ENCODE data around the gene DNMT3A.

Gene DNMT3A

GRCh38 chr2:25285265-25286024 is 56.3 kb downstream of the DNMT3A start:
- no peak overlapping the region for H3K23ac ChIP-seq (ENCODE audit: low read depth, low read length, poor library complexity)
- no peak overlapping the region for H2BK12ac ChIP-seq (ENCODE audit: low read length)
- H2AK5ac ChIP-seq (ENCODE audit: low read depth, low read length), result peak overlapping the region; percentile 6
- H3K14ac ChIP-seq (ENCODE audit: low read length), result no peak overlapping the region
- peak overlapping the region; percentile 75 for H2AFZ ChIP-seq (ENCODE audit: low read length)
- no peak overlapping the region for H3K4ac ChIP-seq (ENCODE audit: low read length)
- H3K9me3 ChIP-seq (replicated peaks in 1 of 2; ENCODE audit: control insufficient read depth in 2 of 2, insufficient read depth in 1 of 2, low read depth in 1 of 2, low read length in 2 of 2), result no peaks in the 10 kb centered on the region
- H3K27me3 ChIP-seq (ENCODE audit: control insufficient read depth in 3 of 3, insufficient read depth in 3 of 3, low read depth in 1 of 3, low read length in 3 of 3), result no peaks in the 10 kb centered on the region
- H3K79me1 ChIP-seq (ENCODE audit: low read depth, low read length), result peaks cover 3% of the 10 kb centered on the region
- no peak overlapping the region for H2BK5ac ChIP-seq (ENCODE audit: low read length)
- H2BK120ac ChIP-seq (ENCODE audit: low read depth, low read length), result no peak overlapping the region
- no peak overlapping the region for H3K4me3 ChIP-seq (ENCODE audit: low read length in 2 of 2)
- H3K4me2 ChIP-seq (ENCODE audit: insufficient read depth, low read length, poor library complexity, severe bottlenecking), result no peak overlapping the region
- peak overlapping the region; percentile 20 for H2BK15ac ChIP-seq (ENCODE audit: low read length)
- no peak overlapping the region for H3K27ac ChIP-seq (replicated peaks; ENCODE audit: low read length)
- no peak overlapping the region for H4K8ac ChIP-seq (ENCODE audit: low read depth, low read length)
- no CpG with 5 or more reads among the region's 11 CpGs for WGBS, 2 donors (ENCODE audit: extremely low coverage in 2 of 2, insufficient read length in 2 of 2, insufficient replicate concordance in 1 of 2)
- peaks cover 6 to 14% of the 10 kb centered on the region in 2 donors for H3K4me1 ChIP-seq (ENCODE audit: control insufficient read depth in 2 of 2, insufficient read depth in 1 of 2, low read depth in 1 of 2, low read length in 2 of 2)
- H3K9ac ChIP-seq (ENCODE audit: low read depth, low read length, poor library complexity), result no peak overlapping the region
- no peak overlapping the region for H4K91ac ChIP-seq (ENCODE audit: low read depth, low read length, poor library complexity)
- DNase-seq (ENCODE audit: low spot score), result no peak
- no peaks in the 10 kb centered on the region for H3K36me3 ChIP-seq (replicated peaks in 1 of 2; ENCODE audit: control insufficient read depth in 2 of 2, insufficient read depth in 2 of 2, low read length in 2 of 2)
- peak overlapping the region; percentile 9 for H3K18ac ChIP-seq (ENCODE audit: low read length)

DNA sequence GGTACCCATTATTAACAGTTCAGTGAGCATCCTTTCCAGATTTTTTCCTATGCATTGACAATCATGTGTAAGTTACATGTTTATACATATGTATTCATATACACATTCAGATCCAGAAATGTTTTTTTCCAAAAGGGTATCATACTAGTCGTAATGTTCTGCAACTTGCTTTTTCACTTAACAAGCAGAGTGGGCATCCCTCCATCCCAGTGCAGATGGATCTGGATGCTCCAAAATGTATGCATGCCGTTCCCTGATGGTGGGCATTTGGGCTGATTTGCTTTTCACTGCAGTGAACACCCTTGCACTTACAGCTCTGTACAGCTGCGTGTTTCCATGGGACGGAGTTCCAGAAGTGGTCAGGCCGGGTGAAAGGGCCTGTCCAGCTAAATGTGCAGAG is 57.0 kb downstream of the DNMT3A start:
- H3K9ac ChIP-seq (ENCODE audit: low read depth, low read length, poor library complexity), result no peak overlapping the region
- H3K4me3 ChIP-seq (ENCODE audit: low read length in 2 of 2), result no peak overlapping the region
- H3K4me1 ChIP-seq (ENCODE audit: control insufficient read depth in 2 of 2, insufficient read depth in 1 of 2, low read depth in 1 of 2, low read length in 2 of 2), result peaks cover 8 to 16% of the 10 kb centered on the region in 2 donors
- peak overlapping the region; percentile 20 for H2BK15ac ChIP-seq (ENCODE audit: low read length)
- H3K23ac ChIP-seq (ENCODE audit: low read depth, low read length, poor library complexity), result no peak overlapping the region
- no peak overlapping the region for H2BK5ac ChIP-seq (ENCODE audit: low read length)
- no peak for DNase-seq (ENCODE audit: low spot score)
- no peak overlapping the region for H3K27ac ChIP-seq (replicated peaks; ENCODE audit: low read length)
- H4K8ac ChIP-seq (ENCODE audit: low read depth, low read length), result no peak overlapping the region
- H3K9me3 ChIP-seq (replicated peaks in 1 of 2; ENCODE audit: control insufficient read depth in 2 of 2, insufficient read depth in 1 of 2, low read depth in 1 of 2, low read length in 2 of 2), result no peaks in the 10 kb centered on the region
- no CpG with 5 or more reads among the region's 5 CpGs for WGBS, 2 donors (ENCODE audit: extremely low coverage in 2 of 2, insufficient read length in 2 of 2, insufficient replicate concordance in 1 of 2)
- H2BK12ac ChIP-seq (ENCODE audit: low read length), result no peak overlapping the region
- no peak overlapping the region for H3K14ac ChIP-seq (ENCODE audit: low read length)
- no peak overlapping the region for H2AFZ ChIP-seq (ENCODE audit: low read length)
- H4K91ac ChIP-seq (ENCODE audit: low read depth, low read length, poor library complexity), result no peak overlapping the region
- H3K4ac ChIP-seq (ENCODE audit: low read length), result no peak overlapping the region
- no peaks in the 10 kb centered on the region for H3K36me3 ChIP-seq (replicated peaks in 1 of 2; ENCODE audit: control insufficient read depth in 2 of 2, insufficient read depth in 2 of 2, low read length in 2 of 2)
- H2BK120ac ChIP-seq (ENCODE audit: low read depth, low read length), result no peak overlapping the region
- H2AK5ac ChIP-seq (ENCODE audit: low read depth, low read length), result no peak overlapping the region
- peaks cover 3% of the 10 kb centered on the region for H3K79me1 ChIP-seq (ENCODE audit: low read depth, low read length)
- peak overlapping the region; percentile 73 for H3K18ac ChIP-seq (ENCODE audit: low read length)
- no peak overlapping the region for H3K4me2 ChIP-seq (ENCODE audit: insufficient read depth, low read length, poor library complexity, severe bottlenecking)
- no peaks in the 10 kb centered on the region for H3K27me3 ChIP-seq (ENCODE audit: control insufficient read depth in 3 of 3, insufficient read depth in 3 of 3, low read depth in 1 of 3, low read length in 3 of 3)

- Histone ChIP-seq H3K4ac (ENCODE audit: low read length) (no peak overlapping the region), H3K27ac (replicated peaks; ENCODE audit: low read length) (no peak overlapping the region), H2BK120ac (ENCODE audit: low read depth, low read length) (no peak overlapping the region), H3K27me3 (ENCODE audit: control insufficient read depth in 3 of 3, insufficient read depth in 3 of 3, low read depth in 1 of 3, low read length in 3 of 3) (no peaks in the 10 kb centered on the region), H3K4me3 (ENCODE audit: low read length in 2 of 2) (no peak overlapping the region), H4K8ac (ENCODE audit: low read depth, low read length) (no peak overlapping the region), H2BK12ac (ENCODE audit: low read length) (no peak overlapping the region), H3K23ac (ENCODE audit: low read depth, low read length, poor library complexity) (no peak overlapping the region), H3K18ac (ENCODE audit: low read length) (peak overlapping the region; percentile 44), H3K14ac (ENCODE audit: low read length) (no peak overlapping the region), H3K79me1 (ENCODE audit: low read depth, low read length) (peaks cover 3% of the 10 kb centered on the region), H4K91ac (ENCODE audit: low read depth, low read length, poor library complexity) (no peak overlapping the region), H2AFZ (ENCODE audit: low read length) (no peak overlapping the region), H3K9me3 (replicated peaks in 1 of 2; ENCODE audit: control insufficient read depth in 2 of 2, insufficient read depth in 1 of 2, low read depth in 1 of 2, low read length in 2 of 2) (no peaks in the 10 kb centered on the region), H2AK5ac (ENCODE audit: low read depth, low read length) (no peak overlapping the region), H3K4me1 (ENCODE audit: control insufficient read depth in 2 of 2, insufficient read depth in 1 of 2, low read depth in 1 of 2, low read length in 2 of 2) (peaks cover 8 to 18% of the 10 kb centered on the region in 2 donors), H2BK5ac (ENCODE audit: low read length) (no peak overlapping the region), H3K4me2 (ENCODE audit: insufficient read depth, low read length, poor library complexity, severe bottlenecking) (no peak overlapping the region), H3K9ac (ENCODE audit: low read depth, low read length, poor library complexity) (no peak overlapping the region), H2BK15ac (ENCODE audit: low read length) (no peak overlapping the region), H3K36me3 (replicated peaks in 1 of 2; ENCODE audit: control insufficient read depth in 2 of 2, insufficient read depth in 2 of 2, low read length in 2 of 2) (no peaks in the 10 kb centered on the region)
- DNase-seq (ENCODE audit: low spot score), result no peak
- no CpG with 5 or more reads among the region's 5 CpGs for WGBS, 2 donors (ENCODE audit: extremely low coverage in 2 of 2, insufficient read length in 2 of 2, insufficient replicate concordance in 1 of 2)
Measured at GRCh38 chr2:25283921-25284320, 57.8 kb downstream of the DNMT3A start.

DNA sequence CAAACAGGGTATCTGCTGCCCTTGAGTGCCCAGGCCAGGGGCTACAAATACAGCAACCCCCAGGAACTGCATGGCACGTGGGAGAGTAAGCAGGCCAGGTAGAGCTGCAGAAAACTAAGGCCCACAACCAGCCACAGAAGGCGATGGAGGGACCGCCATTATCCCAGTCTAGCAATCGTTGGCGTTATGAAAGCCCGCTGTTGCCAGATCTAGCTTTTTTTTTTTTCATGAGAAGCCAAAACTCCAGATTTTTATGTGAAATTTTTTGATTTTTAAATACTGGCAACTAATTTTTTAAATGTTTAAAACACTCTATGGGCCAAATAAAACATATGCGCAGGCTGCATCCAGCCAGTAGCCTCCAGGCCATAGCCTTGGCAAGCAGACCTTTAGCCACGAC is 59.8 kb downstream of the DNMT3A start:
- no peak overlapping the region for H3K4me2 ChIP-seq (ENCODE audit: insufficient read depth, low read length, poor library complexity, severe bottlenecking)
- H3K27ac ChIP-seq (replicated peaks; ENCODE audit: low read length), result no peak overlapping the region
- DNase-seq (ENCODE audit: low spot score), result no peak
- peak overlapping the region; percentile 82 for H2AK5ac ChIP-seq (ENCODE audit: low read depth, low read length)
- H3K4me1 ChIP-seq (ENCODE audit: control insufficient read depth in 2 of 2, insufficient read depth in 1 of 2, low read depth in 1 of 2, low read length in 2 of 2), result peaks cover 13 to 24% of the 10 kb centered on the region in 2 donors
- H3K18ac ChIP-seq (ENCODE audit: low read length), result no peak overlapping the region
- H4K8ac ChIP-seq (ENCODE audit: low read depth, low read length), result no peak overlapping the region
- H2BK5ac ChIP-seq (ENCODE audit: low read length), result no peak overlapping the region
- WGBS, 2 donors (ENCODE audit: extremely low coverage in 2 of 2, insufficient read length in 2 of 2, insufficient replicate concordance in 1 of 2), result no CpG with 5 or more reads among the region's 8 CpGs
- H4K91ac ChIP-seq (ENCODE audit: low read depth, low read length, poor library complexity), result no peak overlapping the region
- H3K4me3 ChIP-seq (ENCODE audit: low read length in 2 of 2), result no peak overlapping the region
- H3K27me3 ChIP-seq (ENCODE audit: control insufficient read depth in 3 of 3, insufficient read depth in 3 of 3, low read depth in 1 of 3, low read length in 3 of 3), result no peaks in the 10 kb centered on the region
- no peaks in the 10 kb centered on the region for H3K9me3 ChIP-seq (replicated peaks in 1 of 2; ENCODE audit: control insufficient read depth in 2 of 2, insufficient read depth in 1 of 2, low read depth in 1 of 2, low read length in 2 of 2)
- H3K36me3 ChIP-seq (replicated peaks in 1 of 2; ENCODE audit: control insufficient read depth in 2 of 2, insufficient read depth in 2 of 2, low read length in 2 of 2), result no peaks in the 10 kb centered on the region
- H2BK15ac ChIP-seq (ENCODE audit: low read length), result no peak overlapping the region
- H2AFZ ChIP-seq (ENCODE audit: low read length), result no peak overlapping the region
- H3K23ac ChIP-seq (ENCODE audit: low read depth, low read length, poor library complexity), result peak overlapping the region; percentile 35
- no peak overlapping the region for H2BK12ac ChIP-seq (ENCODE audit: low read length)
- H3K4ac ChIP-seq (ENCODE audit: low read length), result no peak overlapping the region
- peaks cover 2% of the 10 kb centered on the region for H3K79me1 ChIP-seq (ENCODE audit: low read depth, low read length)
- no peak overlapping the region for H2BK120ac ChIP-seq (ENCODE audit: low read depth, low read length)
- no peak overlapping the region for H3K9ac ChIP-seq (ENCODE audit: low read depth, low read length, poor library complexity)
- no peak overlapping the region for H3K14ac ChIP-seq (ENCODE audit: low read length)

Data from neuronal stem cell (in vitro differentiated cells).